DLD1 (cell line): ENCODE measurements around the gene TMCC1.
"Not testable (repeated sequence)": the region's sequence is repeated elsewhere in the genome, so short reads cannot be mapped to it uniquely, and the experiment has no call there.

Source experiments
- in situ Hi-C: cut with HindIII; loops from 2 replicates; pipeline ENCODE4 v1.10.0; 2017; ENCODE audit warnings: low sequenced_read_pairs

The TMCC1 gene

GRCh38 chr3:129837065-129837642 is 56.4 kb downstream of the TMCC1 start:
- in situ Hi-C loops = no loop called here

GRCh38 chr3:129836381-129837064 is 57.0 kb downstream of the TMCC1 start:
- in situ Hi-C loops = no loop called here

- in situ Hi-C loops = no loop called here
These were observed 58.3 kb downstream of the TMCC1 start for GRCh38 chr3:129835198-129835597.

GRCh38 chr3:129834580-129834979 is 58.9 kb downstream of the TMCC1 start:
- in situ Hi-C loops = no loop called here

- in situ Hi-C loops = not testable (repeated sequence)
These were observed 61.6 kb downstream of the TMCC1 start for GRCh38 chr3:129831942-129832341.

- in situ Hi-C loops = no loop called here
These were observed 62.0 kb downstream of the TMCC1 start for GRCh38 chr3:129831503-129831902.

GRCh38 chr3:129829640-129830039 is 63.9 kb downstream of the TMCC1 start:
- in situ Hi-C loops = loop anchor here (5.0 kb wide), 1 partner anchor 177 kb away; no protein-coding TSS in a partner anchor

- in situ Hi-C loops = loop anchor here (5.0 kb wide), 1 partner anchor 175 kb away; no protein-coding TSS in a partner anchor
These were observed 65.7 kb downstream of the TMCC1 start for GRCh38 chr3:129827765-129828164.

- in situ Hi-C loops = loop anchor here (5.0 kb wide), 1 partner anchor 173 kb away; no protein-coding TSS in a partner anchor
These were observed 68.5 kb downstream of the TMCC1 start for GRCh38 chr3:129824926-129825541.

GRCh38 chr3:129822679-129823078 is 70.8 kb downstream of the TMCC1 start:
- in situ Hi-C loops = no loop called here

- in situ Hi-C loops = no loop called here
These were observed 71.3 kb downstream of the TMCC1 start for GRCh38 chr3:129822241-129822640.

GRCh38 chr3:129820587-129820986 is 72.9 kb downstream of the TMCC1 start:
- in situ Hi-C loops = no loop called here

GRCh38 chr3:129812589-129812988 is 80.9 kb downstream of the TMCC1 start:
- in situ Hi-C loops = no loop called here

- in situ Hi-C loops = no loop called here
These were observed 84.2 kb downstream of the TMCC1 start for GRCh38 chr3:129809297-129809696.

GRCh38 chr3:129796146-129796545 is 97.4 kb downstream of the TMCC1 start:
- in situ Hi-C loops = no loop called here

GRCh38 chr3:129795186-129796010 is 98.1 kb downstream of the TMCC1 start:
- in situ Hi-C loops = no loop called here

GRCh38 chr3:129794311-129795185 is 99.0 kb downstream of the TMCC1 start:
- in situ Hi-C loops = no loop called here

- in situ Hi-C loops = no loop called here
These were observed 99.6 kb downstream of the TMCC1 start for GRCh38 chr3:129793942-129794310.

GRCh38 chr3:129793319-129793718 is 100.2 kb downstream of the TMCC1 start:
- in situ Hi-C loops = no loop called here

GRCh38 chr3:129783470-129783869 is 110.0 kb downstream of the TMCC1 start:
- in situ Hi-C loops = no loop called here
